ENCODE results near the gene MPHOSPH6.

Gene MPHOSPH6

DNA sequence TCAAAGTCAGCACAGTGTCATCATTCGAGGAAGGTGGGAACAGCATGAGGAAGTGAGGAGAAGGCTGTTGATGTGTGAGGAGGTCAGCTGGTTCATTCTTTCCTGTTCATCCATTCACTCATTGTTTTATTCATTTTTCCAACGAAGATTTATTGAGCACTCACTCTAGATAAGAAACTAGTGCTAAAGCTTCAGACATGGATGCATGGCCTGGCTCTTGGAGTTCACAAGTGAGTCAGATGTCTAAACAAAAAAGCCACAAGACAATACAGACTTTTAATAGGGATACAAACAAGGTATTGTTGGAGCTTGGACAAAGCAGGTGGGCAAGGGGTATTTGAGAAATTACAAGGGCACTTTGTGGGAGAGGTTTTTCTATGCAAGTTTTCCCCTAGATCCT, 31.3 kb upstream of the MPHOSPH6 start:
- no peaks in the 10 kb centered on the region for H3K27me3 ChIP-seq (ENCODE audit: insufficient read depth, poor library complexity, severe bottlenecking)
- H3K27ac ChIP-seq (replicated peaks): no peak overlapping the region
- no peak for DNase-seq (ENCODE audit: low read depth in 1 of 2, low spot score in 1 of 2)
- H3K4me3 ChIP-seq (replicated peaks; ENCODE audit: insufficient read depth, low read length): no peak overlapping the region
- TF ChIP-seq CTCF (IDR thresholded peaks at IDR 0.05; ENCODE audit: insufficient read depth, low read length) (no peak), SPI1 (IDR thresholded peaks at IDR 0.05; ENCODE audit: borderline replicate concordance, low read depth) (no peak), POLR2AphosphoS5 (IDR thresholded peaks at IDR 0.05; ENCODE audit: low read depth) (no peak), GABPA (IDR thresholded peaks at IDR 0.05; ENCODE audit: low read depth) (no peak)
- TF ChIP-seq, protein P1, sequence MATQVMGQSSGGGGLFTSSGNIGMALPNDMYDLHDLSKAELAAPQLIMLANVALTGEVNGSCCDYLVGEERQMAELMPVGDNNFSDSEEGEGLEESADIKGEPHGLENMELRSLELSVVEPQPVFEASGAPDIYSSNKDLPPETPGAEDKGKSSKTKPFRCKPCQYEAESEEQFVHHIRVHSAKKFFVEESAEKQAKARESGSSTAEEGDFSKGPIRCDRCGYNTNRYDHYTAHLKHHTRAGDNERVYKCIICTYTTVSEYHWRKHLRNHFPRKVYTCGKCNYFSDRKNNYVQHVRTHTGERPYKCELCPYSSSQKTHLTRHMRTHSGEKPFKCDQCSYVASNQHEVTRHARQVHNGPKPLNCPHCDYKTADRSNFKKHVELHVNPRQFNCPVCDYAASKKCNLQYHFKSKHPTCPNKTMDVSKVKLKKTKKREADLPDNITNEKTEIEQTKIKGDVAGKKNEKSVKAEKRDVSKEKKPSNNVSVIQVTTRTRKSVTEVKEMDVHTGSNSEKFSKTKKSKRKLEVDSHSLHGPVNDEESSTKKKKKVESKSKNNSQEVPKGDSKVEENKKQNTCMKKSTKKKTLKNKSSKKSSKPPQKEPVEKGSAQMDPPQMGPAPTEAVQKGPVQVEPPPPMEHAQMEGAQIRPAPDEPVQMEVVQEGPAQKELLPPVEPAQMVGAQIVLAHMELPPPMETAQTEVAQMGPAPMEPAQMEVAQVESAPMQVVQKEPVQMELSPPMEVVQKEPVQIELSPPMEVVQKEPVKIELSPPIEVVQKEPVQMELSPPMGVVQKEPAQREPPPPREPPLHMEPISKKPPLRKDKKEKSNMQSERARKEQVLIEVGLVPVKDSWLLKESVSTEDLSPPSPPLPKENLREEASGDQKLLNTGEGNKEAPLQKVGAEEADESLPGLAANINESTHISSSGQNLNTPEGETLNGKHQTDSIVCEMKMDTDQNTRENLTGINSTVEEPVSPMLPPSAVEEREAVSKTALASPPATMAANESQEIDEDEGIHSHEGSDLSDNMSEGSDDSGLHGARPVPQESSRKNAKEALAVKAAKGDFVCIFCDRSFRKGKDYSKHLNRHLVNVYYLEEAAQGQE (IDR thresholded peaks at IDR 0.05; ENCODE audit: insufficient replicate concordance, low read depth): no peak

- no peak overlapping the region for H3K4me3 ChIP-seq (replicated peaks; ENCODE audit: insufficient read depth, low read length)
- no peak for DNase-seq (ENCODE audit: low read depth in 1 of 2, low spot score in 1 of 2)
- no peak overlapping the region for H3K27ac ChIP-seq (replicated peaks)
- TF ChIP-seq GABPA (IDR thresholded peaks at IDR 0.05; ENCODE audit: low read depth) (no peak), POLR2AphosphoS5 (IDR thresholded peaks at IDR 0.05; ENCODE audit: low read depth) (no peak), CTCF (IDR thresholded peaks at IDR 0.05; ENCODE audit: insufficient read depth, low read length) (no peak), SPI1 (IDR thresholded peaks at IDR 0.05; ENCODE audit: borderline replicate concordance, low read depth) (no peak)
- TF ChIP-seq, protein P1 (IDR thresholded peaks at IDR 0.05; ENCODE audit: insufficient replicate concordance, low read depth): no peak
- H3K27me3 ChIP-seq (ENCODE audit: insufficient read depth, poor library complexity, severe bottlenecking): no peaks in the 10 kb centered on the region
These were observed 29.2 kb upstream of the MPHOSPH6 start for GRCh38 chr16:82199209-82199608.

DNA sequence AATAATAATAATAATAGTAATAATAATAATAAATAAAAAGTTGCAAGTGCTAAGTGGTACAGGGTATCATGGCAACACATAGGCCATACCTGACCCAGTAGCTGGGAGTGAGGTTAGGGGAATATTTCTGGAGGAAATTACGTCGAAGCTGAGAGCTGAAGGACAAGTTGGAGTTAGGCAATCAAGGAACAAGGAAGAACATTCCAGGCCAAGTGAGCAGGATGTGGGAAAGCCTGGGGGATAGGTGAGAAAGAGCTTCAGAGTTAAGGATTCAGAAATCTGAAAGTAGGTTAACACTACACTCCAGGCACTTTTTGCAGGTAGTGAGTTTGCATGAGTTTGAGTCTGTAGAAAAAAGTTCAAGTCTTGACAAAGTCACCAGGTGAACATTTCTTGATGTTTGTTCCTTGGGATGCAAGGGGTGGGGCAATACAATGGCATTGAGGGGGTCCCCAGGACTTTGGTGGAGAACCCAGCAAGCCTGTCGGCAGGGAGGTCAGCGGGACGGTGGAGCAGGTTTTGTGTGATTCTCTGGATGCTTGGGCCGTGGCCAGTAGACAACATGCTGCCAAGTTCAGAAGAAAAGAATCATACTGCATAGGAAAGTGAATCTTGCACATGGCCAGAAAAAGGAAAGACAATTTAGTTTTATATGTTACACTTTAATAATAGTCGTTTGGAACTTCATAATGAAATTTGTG, 27.7 kb upstream of the MPHOSPH6 start:
- DNase-seq (ENCODE audit: low read depth in 1 of 2, low spot score in 1 of 2): no peak
- Histone ChIP-seq H3K27me3 (ENCODE audit: insufficient read depth, poor library complexity, severe bottlenecking) (no peaks in the 10 kb centered on the region), H3K27ac (replicated peaks) (no peak overlapping the region), H3K4me3 (replicated peaks; ENCODE audit: insufficient read depth, low read length) (no peak overlapping the region)
- TF ChIP-seq CTCF (IDR thresholded peaks at IDR 0.05; ENCODE audit: insufficient read depth, low read length) (no peak), SPI1 (IDR thresholded peaks at IDR 0.05; ENCODE audit: borderline replicate concordance, low read depth) (no peak), POLR2AphosphoS5 (IDR thresholded peaks at IDR 0.05; ENCODE audit: low read depth) (no peak), GABPA (IDR thresholded peaks at IDR 0.05; ENCODE audit: low read depth) (no peak)
- TF ChIP-seq, protein P1 (IDR thresholded peaks at IDR 0.05; ENCODE audit: insufficient replicate concordance, low read depth): no peak

All from HL-60 (cell line).